HG02840 (cell line): Measurements from ENCODE around the gene SSTR1.
"Not testable (repeated sequence)": the region's sequence is repeated elsewhere in the genome, so short reads cannot be mapped to it uniquely, and the experiment has no call there.

Experiments used
- ATAC-seq: cut with Tn5 transposase; IDR thresholded peaks from one replicate; pipeline ENCODE4 v1.9.1; 2021; ENCODE audit warnings: mild to moderate bottlenecking, moderate library complexity, moderate number of reproducible peaks; ENCODE audit not compliant: unreplicated experiment, low FRiP score

SSTR1 gene, protein sequence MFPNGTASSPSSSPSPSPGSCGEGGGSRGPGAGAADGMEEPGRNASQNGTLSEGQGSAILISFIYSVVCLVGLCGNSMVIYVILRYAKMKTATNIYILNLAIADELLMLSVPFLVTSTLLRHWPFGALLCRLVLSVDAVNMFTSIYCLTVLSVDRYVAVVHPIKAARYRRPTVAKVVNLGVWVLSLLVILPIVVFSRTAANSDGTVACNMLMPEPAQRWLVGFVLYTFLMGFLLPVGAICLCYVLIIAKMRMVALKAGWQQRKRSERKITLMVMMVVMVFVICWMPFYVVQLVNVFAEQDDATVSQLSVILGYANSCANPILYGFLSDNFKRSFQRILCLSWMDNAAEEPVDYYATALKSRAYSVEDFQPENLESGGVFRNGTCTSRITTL

DNA sequence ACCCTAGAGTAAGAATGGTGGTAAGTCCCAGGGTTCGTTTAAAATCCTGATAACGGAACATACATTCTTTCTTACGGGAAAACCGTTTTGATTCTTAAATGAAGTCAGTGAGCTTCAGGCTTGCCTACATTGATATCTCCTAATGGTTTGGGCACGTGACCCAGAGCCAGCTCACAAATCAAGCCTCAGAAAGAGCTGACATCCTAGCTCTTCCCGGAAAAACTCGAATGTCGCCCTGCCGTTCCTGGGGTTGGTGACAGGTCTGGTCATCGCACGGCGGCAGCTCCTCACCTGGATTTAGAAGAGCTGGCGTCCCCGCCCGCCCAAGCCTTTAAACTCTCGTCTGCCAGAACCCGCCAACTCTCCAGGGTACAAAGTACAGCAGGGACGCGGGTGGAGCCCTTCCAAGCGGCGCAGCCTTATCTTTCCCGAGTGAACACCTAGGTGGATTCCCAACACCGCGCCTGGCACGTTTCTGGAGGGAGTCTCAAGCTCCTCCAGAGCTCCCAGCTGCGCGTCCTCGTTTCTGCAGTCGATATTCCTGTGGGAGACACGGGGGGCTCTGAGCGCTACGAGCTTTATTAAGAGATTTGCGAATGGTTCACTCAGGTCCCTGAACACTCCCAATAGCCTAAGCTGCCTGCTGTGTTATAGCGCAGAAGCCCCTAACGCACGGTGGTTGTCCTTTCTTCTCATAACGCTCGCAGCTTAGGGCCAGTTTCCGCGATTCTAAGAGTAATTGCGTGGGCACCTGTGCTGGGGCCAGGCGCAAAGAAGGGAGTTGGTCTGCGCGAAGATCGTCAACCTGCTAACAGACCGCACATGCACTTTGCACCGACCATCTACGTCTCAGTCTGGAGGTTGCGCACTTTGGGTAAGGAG lies at the start of gene SSTR1:
Gene SSTR1 (plus strand): TSS at position 169 of the 882 bp plus-strand sequence. CDS start 1,486 bp downstream, outside the sequence.
- ATAC-seq, result no peak

DNA sequence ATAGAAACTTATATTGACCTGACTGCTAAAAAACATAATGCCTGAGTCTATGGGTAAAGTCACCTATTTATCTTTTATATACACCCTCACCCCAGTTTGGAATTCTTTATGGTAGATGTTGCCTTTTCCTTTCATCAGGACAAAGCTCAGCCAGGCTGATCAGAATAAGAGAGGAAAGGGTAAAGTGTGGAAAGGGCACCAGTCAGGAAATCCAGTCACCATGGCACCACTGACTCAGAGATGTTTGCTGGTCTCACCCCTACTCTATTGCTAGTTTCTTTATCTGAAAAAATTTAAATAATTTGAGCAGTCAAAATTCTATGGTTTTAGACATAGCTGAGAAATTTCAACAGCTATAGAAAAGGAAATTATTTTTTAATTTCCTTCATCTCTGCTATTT lies 49.2 kb upstream of the SSTR1 start:
- ATAC-seq, result no peak

DNA sequence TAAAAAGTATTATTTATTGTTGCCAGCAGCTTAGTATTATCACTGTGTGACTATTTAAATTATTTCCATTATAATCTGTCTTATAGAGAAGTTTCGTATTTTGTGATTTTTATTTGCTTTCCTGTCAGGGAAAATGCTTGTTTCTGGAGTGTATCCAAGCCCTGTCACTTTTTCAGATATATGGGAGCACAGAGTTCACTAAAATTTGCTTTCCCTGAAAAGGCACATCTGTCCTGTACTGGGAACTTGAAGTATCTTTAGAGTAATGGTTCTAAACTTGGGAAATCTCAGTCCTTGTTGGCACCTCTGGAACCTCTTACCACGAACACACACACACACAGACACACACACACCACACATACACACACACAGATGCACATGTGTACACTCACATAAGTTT lies 39.3 kb upstream of the SSTR1 start:
- ATAC-seq, result no peak

DNA sequence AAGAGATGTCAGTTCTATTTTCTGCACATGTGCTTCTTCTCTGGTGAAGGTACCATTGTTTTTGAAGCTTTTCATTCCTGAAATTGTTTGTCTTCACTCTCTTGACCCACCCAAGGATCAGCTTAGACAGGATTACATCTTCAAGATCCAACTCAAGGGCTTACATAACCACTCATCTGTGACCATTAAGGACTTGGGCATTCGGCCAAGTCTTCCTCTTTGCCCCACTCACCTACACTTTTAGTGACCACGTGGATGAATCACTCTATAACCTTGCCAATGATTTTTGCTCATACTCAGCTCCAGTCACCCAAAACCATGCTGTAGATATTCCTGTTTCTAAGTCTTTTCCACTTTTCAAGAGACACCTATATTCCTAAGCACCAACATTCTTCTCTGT lies 36.5 kb upstream of the SSTR1 start:
- no peak for ATAC-seq

DNA sequence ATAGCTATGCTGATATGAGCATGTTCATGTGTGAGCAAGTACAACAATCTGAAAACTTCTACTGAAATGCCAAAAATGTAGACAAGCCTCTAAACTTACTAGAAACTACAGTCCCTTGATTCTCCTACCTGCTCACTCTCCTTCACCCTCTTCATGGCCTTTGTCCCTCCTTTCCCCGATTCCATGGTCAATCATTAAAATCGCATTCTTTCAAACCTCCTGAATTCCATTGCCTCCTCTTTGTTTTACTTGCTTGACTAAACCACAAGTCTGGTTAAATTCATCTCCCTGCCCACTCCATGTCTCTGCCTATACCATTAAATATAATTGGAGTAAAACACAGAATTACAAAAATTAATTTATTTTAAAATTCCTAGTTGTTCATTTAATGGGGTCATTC lies 33.0 kb upstream of the SSTR1 start:
- no peak for ATAC-seq

DNA sequence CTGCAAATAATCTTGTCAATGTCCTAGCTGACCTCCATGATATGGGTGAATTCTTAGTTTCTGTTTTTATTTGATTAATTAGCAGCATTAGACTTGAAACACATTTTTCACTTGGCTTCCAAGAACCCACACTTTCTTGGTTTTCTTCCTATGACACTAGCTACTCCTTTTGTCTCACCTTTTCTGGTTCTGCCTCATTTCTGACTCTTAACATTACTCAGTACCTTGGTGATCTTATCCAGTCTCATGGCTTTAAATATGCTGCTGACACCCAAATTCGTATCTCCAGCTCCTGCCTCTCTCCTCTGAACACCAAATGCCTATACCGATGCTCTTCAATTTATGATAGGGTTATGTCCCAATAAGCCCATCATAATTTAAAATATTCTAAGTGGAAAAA lies 32.0 kb upstream of the SSTR1 start:
- no peak for ATAC-seq

DNA sequence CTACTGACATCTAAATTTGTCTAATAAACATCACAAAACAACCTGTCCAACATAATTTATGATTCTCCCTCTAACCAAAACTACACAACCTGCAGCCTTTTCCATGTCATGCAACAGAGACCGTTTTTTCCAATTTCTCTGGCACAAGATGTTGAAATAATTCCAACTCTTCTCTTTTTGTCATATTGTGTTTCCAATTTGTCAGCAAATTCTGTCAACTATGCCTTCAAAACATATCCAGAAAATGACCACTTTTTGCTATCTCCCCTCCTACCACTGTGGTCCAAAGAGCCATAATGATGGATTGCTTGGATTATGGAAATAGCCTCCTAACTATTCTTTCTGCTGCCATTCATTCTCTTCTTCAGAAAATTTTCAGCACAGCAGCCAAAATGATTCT lies 31.3 kb upstream of the SSTR1 start:
- no peak for ATAC-seq

DNA sequence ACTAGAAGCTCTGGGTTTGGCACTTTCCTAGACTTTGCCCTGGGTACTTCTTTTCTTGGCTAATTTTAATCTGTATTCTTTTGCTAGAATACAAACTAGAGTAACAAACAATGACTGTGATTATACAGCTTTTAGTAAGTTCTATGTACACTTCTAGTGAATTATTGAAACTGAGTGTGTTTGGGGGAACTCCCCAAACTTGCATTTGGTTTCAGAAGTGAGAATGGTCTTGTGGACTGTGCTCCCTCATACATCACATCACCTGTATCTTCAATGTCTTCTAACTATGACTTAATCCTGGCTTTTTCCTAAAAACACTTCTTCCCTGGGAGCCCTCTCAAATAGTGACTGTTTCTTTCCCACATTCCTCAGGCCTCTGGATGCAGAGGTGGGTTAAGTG lies 23.6 kb upstream of the SSTR1 start:
- ATAC-seq, result no peak

DNA sequence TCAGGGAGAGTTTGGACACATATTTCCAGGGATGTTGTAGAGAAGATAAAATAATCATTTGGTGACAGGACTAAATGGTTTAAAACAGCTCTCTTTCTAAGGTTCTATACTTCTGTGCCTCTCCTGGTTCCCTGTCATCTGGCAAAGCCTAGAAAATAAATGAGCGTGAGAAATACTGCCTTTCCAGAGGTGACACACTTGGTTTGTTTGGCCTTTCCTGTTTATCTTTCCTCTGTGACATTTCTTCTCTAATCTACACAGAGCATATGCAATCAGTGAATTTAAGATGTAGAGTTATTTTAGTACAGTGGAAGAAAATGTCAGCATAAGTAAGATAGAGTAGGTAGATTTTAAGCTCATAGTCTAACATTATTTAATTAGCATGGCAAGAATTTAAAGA lies 22.0 kb upstream of the SSTR1 start:
- no peak for ATAC-seq

DNA sequence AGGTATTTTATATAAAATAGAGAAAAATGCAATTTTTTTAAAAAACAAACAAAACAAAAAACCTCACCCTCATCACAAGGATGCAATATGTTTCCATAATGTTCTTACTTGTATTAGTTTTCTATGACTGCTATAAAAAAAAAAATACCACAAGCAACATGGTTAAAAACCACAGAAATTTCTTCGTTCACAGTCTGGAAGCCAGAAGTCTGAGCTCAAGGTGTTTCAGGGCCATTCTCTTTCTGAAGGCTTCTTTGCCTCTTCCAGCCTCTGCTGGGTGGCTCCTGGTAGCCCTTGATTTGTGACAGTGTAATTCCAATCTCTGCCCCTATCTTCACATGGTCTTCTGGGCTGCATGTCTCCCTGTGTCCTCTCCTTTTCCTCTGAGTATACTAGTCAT lies 21.5 kb upstream of the SSTR1 start:
- ATAC-seq, result no peak

DNA sequence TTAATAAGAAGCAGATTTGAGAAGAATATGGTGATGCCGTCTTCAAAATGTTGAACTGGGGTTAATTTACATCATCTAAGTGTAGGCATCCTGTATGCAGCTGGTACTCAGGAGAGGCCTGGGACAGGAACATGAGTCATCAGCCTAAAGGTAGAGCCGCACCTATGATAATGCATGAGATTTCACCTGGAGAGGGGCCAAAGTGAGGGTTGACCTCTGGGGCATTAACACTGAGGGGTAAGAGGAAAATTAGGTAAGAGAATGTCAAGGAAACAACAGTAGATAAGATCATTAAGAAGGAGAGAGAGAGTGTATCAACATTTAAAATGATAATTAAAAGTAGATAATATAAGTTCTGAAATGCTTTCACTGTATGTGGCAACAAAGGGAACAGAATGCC lies 20.2 kb upstream of the SSTR1 start:
- ATAC-seq, result no peak

DNA sequence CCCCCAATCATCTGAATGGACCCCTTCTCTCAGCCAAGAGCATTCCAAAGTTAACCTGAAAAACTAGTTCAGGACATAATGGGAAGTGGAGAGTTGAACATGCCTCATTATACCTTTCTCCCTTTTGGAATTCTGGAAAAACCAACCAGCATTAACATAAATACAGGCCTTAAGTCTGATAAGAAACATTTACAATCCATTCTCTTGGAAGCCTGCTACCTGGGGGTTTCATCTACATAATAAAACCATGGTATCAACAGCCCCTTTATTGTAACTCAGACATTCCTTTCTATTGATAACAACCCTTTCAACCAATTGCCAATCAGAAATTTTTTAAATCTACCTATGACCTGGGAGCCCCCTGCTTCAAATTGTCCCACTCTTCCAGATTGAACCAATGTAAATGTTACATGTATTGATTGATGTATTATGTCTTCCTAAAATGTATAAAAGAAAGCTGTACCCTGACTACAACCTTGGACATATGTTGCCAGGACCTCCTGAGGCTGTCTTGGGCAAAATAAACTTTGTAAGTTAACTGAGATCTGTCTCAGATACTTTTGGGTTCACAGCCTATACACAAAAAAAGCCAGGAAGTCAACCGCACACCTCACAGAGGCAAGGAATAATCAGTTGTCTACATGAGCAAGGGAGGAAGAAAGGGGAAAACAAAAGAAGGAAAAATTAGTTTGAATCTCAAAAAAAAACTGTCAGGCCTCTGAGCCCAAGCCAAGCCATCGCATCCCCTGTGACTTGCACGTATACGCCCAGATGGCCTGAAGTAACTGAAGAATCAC lies 17.6 kb upstream of the SSTR1 start:
- no peak for ATAC-seq

DNA sequence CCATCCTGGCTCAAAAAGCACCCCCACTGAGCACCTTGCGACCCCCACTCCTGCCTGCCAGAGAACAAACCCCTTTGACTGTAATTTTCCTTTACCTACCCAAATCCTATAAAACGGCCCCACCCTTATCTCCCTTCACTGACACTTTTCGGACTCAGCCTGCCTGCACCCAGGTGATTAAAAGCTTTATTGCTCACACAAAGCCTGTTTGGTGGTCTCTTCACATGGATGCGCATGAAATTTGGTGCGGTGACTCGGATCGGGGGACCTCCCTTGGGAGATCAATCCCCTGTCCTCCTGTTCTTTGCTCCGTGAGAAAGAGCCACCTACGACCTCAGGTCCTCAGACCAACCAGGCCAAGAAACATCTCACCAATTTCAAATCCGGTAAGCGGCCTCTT lies 16.9 kb upstream of the SSTR1 start:
- ATAC-seq, result not testable (repeated sequence)

DNA sequence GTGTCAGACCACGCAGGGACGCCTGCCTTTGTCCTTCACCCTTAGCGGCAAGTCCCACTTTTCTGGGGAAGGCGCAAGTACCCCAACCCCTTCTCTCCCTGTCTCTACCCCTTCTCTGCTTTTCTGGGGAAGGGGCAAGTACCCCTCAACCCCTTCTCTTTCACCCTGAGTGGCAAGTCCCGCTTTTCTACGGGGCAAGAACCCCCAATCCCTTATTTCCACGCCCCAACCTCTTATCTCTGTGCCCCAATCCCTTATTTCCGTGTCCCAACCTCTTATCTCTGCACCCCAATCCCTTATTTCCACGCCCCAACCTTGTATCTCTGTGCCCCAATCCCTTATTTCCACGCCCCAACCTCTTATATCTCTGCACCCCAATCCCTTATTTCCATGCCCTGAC lies 16.2 kb upstream of the SSTR1 start:
- not testable (repeated sequence) for ATAC-seq

DNA sequence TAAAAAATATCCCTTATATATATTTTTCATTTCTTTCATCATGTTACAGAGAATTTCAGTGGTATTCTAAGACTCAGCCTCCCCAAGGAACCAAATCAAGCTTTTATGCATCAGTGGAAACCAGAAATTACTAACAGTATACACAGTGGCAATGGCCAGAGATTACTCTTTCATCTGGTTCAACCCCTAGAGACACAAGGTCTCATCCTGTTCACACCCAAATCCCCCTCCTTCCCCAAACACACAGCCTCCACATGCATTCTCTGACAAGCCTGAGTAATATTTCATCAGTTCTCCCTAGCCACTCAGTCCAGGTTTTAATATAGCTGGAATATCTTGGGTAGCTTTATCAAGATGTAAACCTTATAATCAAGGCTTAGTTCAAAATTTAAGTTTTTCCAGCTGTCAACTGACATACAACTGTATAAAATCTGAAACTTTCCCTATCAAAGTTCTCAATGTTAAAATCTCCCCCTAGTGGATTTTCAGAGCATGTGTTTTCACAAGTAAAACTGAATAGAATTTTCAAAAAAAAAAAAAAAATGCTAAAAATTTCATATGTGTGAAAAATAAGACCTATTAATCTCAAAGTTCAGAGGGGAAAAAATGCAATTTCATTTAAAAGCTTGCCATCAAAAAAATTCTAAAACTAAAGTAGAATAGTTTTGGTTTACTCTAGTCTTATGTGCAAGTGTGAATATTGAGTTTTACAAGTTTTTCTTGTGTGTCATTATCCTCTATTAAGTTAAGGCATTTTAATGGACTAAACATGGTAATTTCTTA lies 10.5 kb upstream of the SSTR1 start:
- ATAC-seq, result no peak

DNA sequence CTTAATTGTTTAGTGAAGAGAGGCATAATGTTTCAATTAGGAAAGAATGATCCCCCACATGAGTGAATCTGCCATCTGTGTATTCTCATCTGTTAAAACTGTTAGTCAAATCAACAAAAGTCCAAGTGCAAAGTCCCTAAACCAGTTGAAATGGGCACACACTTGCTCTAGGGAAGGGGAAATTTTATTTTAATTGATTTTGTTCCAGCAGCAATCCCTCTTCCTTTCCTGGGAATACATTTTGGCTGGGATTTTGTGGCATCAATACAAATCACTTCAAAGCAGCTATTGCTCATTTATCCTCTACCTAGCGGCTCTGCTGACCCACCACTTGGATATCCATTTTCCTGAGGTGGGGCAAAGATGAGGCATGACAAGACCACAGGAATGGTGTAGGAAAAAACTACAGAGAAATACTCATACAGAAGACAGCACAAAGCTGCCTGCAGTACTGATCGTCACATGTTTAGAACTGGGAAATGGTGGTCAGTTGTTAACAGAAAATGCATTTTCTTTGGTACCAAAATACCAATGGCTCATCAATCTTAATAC lies 9.8 kb upstream of the SSTR1 start:
- ATAC-seq, result no peak

DNA sequence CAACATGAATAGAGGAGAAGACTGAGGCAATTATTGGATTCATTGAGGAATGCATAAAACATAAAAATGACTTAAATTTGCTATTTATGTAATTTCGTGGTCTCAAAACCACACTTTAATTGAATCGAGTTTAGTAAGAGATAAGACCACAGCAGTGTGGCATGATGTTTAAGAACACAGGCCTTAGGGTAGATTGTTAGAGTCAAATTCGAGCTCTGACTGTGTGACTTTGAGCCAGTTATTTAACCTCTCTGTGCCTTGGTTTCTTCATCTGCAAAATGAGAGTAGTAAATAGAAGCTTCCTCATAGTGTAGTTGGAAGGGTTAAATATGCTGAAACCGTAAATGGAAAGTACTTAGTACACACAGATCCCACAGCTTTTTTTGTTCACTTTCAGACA lies 9.3 kb upstream of the SSTR1 start:
- ATAC-seq, result no peak

DNA sequence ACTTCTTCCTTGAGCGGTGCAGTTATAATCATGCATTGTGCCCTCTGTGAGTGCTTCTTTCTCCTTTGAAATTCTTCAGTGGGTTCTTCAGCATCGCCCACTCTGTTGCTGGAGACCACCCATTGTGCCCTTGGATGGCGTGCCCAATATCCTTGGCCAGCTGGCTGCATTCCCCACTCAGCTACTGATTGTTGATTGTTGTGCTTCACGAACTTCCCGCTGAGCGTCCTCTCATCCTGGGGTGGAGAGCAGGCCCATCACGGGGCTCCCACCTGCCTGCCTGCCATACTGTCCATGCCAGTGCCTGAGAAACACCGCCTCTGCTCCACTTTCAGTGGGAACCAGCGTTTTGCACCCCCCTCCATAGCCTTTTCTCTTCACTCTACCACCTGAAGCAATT lies 8.6 kb upstream of the SSTR1 start:
- no peak for ATAC-seq

DNA sequence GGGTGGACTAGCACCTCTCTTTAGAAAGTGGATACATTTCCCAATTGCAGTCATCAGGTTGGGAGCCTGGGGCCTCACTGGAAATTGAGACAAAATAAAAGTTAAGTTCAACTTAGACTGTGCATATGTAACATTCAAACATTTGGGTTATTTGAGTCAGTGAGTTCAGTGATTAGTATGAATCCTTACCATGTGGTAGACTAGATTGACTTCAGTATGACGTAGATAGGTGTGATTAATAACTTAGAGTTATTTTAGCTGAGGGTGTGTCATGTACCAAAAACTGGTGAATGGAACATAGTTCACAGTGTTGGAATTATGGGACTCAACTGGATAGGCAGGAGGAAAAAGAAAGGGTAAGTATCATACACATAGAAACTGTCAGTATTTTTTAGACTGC lies 8.0 kb upstream of the SSTR1 start:
- ATAC-seq, result no peak
